Glomerular endothelial cell (primary cell): ENCODE data around the gene LRRC72. TPM values are rescaled to one million over a fixed set of nuclear protein-coding genes. Genes with fewer than 3 reads are reported as not detected.
"Not testable (repeated sequence)": the region's sequence is repeated elsewhere in the genome, so short reads cannot be mapped to it uniquely, and the experiment has no call there.

Experiments
- DNase-seq: peaks from one replicate; pipeline ENCODE4 v3.0.0-alpha.2; 2011; ENCODE audit warnings: low read depth, low spot score; ENCODE audit errors: extremely low read depth
- total RNA-seq: library from RNA; depleted of rRNA; stranded (reverse); fragments of >200 nt; gene quantifications from 2 replicates; pipeline ENCODE4 v1.2.3, GENCODE V29; 2015

LRRC72 gene
- total RNA-seq, 1 donor from 2014 or later = not detected

DNA sequence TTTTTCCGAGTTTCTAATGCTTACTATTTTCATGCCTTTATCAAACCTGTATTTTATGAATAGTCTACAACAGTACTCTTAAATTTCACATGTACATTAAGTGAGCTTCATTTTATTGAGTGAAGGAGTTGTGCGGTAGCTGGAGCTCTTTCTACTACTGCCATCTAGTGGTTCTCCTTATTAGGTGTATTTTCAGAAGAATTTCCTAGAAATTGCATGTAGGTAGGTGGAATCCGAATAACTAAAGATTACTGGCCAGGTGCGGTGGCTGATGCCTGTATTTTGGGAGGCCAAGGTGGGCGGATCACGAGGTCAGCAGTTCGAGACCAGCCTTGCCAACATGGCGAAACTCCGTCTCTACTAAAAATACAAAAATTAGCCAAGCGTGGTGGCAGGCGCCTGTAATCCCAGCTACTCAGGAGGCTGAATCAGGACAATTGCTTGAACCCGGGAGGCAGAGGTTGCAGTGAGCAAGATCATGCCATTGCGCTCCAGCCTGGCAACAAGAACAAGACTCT, 38.3 kb downstream of the LRRC72 start:
- DNase-seq = peak; percentile 36

DNA sequence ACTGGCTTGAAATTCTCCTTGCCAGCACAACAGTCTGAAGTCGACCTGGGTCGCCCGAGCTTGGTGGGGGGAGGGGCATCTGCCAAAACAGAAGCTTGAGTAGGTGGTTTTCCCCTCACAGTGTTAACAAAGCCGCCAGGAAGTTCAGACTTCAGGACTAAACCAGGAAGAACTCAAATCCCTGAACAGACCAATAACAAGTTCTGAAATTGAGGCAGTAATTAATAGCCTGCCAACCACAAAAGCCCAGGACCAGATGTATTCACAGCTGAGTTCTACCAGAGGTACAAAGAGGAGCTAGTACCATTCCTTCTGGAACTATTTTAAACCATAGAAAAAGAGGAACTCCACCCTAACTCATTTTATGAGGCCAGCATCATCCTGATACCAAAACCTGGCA, 45.3 kb downstream of the LRRC72 start:
- DNase-seq = no peak

DNA sequence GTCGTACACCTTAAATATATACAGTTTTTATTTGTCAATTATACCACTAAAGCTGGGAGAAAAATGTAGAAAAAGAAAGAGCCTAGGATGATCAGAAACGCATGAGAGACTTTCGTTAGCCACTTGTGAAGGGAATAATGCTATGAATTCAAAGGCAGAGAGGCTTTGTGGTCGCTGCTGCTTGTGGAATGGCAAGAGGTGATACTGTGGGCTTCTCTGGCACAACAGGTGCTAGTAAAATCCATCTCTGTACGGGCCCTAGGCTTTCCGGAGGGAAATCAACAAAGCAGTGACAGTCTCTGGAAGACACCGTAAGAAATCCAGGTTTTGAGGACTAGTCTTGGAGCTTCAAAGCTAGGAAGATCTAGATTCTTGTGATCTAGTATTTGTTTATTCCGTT, 52.6 kb downstream of the LRRC72 start:
- no peak for DNase-seq

DNA sequence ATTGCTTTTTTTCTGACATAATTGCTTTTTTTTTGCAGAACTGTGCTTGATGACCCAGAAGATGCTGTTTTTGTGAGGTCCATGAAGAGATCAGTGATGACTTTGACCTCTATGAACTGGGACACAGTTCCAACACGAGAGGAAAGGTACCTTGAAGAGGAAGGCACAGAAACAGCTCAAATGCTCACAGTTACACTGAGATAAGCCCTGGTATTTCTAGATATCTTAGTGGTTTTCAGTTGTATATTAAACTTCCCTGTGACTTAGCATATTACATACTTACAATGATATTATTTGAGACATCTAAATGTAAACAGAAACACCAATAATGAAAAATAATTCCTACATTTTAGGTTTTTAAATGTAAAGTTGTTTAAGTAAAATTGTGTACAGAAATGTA, 54.7 kb downstream of the LRRC72 start:
- no peak for DNase-seq

DNA sequence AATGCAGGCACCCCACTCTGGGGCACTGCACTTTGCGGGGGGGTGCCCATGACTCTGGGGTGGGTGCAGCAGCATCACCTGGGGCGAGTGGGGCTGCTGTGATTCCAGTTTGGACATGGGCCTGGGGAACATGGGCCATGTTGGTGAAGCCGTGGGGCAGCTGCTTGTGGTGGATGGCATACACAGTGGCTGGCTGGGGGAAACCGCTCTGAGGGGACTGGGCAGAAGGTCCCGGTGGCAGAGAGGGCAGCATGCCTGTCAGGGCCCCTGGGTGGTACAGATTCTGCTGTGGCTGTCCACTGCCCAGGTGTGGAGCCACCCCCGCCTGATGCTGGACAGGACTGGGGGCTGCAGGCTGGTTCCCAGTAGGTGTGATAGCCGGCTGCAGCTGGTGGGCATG, 57.2 kb downstream of the LRRC72 start:
- DNase-seq = no peak

DNA sequence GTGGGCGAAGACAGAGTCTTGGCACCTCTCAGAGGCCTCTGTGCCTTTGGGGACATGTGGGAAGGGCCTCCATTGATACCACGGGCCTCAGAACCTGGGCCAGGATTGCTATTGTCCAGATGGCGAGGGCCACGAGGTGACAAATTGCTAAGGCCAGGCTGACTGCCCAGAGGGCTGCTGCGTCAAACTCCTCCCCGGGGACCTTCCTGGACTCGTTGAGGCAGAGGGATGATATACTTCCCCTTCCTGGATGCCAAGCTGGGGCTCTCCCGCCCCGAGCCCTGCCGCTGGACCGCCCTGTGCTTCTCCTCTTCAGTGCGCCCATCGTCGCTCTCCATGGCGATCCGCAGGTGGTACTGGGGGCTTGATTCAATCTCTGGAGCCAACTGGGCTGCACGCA, 58.9 kb downstream of the LRRC72 start:
- DNase-seq = no peak

DNA sequence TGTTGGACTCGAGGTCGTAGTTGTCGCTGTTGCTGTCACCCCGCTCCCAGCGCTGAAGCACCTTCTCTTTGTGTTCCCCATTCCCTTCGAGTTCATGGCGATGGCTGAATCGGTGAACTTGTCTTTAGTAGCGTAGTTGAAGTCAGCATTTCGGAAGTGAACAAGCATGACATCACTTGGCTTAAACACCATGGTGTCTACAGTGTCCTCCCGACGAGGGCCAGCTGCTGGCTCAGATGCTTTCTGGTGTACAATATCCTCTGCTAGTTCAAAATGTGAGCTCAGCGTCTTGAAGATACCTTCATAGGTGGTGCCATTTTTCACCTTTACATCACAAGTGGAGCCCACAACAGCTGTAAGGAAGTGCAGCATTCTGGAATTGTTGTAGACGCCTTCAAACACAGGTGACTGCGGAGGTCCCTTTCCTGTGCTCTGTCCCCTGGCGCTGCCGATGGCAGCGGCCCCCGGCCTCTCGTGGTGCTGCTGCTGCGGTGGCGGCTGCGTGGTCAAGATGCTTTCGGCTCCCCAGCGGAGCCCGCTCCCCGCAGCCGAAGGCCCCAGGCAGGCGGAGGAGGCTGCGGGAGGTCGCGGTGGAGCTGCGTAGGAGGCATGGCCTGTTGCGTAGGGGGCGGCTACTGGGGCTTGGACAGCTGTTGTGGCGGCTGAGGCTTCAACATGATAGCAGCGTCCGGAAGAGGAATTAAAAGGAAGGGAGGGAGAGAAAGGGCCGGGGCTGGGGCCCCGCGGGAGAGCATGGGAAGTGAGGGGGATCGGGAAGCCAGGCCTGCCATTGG, 59.7 kb downstream of the LRRC72 start:
- DNase-seq = no peak

DNA sequence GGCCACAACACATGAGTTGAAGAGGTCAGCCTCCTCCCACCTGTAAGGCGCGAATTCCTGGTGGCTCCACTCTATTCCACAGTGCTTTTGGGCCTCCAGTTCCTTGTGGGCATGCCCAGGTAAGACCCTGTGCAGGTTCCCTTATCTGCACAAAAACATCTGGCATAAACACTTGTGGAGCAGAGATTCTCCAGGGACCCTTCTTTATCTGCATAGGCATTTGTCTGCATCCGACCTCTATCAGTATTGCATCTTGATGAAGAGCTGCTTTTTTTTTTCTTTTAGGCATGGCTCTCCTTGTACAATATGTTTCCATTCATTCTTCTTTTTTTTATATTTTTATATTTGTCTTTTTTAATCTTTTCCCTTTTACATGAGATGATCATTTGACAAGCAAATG, 60.5 kb downstream of the LRRC72 start:
- no peak for DNase-seq

DNA sequence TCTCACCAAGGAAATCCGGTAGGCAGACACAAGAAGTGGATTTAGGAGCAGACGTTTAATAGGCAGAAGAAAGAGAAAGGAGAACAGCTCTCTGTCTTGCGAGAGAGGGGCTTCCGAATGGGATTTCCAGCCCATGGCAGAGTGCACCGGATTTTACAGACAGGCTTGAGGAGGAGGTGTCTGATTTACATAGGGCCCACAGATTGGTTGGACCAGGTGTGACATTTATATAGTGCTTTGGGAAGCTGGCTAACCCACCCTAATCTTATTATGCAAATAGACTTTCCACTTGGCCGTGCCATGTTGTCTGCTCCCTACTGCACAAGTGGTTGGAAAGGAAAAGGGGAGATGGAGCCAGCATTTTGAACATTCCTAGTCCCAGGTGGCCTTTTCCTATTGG, 61.2 kb downstream of the LRRC72 start:
- no peak for DNase-seq

DNA sequence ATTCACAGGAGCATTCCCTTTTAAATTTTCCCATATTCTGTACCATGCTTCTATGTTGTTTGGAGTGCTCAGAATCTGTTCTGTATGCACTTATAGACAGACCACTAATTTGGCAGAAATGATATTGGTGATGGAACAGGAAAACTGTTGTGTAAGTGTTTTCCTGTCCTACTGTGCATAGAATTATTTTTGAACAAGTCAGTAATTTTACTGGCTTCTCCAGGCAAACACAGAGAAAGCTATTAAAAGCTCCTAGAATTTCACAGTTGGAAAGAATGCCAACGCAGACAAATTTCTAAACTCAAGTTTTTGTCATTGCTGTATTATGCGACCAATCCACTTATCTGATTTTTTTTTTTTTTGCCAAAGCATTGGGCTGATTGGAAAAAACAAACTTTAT, 63.3 kb downstream of the LRRC72 start:
- DNase-seq = no peak

DNA sequence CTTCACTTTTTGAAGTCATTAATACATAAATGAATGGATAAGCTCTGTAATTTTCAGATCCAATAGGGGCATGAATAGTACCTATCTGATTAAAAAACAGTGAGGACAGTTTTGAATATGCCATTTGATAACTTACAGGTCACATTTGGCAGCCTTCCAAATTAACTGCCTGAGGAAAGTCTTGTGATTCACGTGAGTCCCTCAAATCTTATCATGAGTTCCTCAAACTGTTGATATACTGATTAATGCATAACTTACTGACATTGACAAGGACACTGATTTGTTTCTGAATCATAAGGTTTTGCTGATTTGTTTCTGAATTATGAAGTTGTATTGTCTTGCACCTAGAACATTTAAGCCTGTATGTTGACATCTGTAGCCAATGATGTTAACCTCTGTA, 63.8 kb downstream of the LRRC72 start:
- DNase-seq = no peak

DNA sequence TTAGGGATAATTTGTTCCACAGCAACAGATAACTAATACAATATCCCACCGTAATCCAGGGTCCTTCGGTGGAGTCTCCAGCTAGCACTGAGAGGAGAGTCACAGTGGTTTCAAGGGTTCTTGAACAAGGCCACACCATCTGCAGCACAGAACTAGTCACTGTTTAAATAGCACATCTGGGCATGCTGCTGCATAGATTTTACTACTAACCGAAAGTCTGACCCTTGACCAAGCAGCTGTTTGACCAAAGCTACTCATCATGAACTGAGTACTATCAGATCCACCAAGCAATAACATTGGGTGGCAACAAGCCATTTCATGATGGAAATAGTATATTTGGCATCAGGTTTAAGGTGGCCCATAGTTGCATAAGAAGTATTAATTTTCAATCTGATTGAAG, 65.8 kb downstream of the LRRC72 start:
- DNase-seq = no peak

DNA sequence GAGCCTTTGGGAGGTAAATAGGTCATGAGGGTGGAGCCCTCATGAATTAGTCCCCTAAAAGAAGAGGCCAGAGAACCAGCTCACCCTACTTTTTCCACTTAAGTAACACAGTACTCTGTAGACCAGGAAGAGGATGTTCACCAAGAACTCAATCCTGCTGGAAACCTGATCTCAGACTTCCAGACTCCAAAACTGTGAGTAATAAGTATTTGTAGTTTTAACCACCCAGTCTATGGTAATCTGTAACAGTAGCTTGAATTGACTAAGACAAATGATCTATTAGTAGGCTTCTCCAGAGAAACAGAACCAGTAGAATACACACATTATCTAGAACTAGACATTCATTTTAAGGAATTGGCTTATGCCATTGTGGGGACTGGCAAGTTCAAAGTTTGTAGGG, 67.4 kb downstream of the LRRC72 start:
- no peak for DNase-seq

DNA sequence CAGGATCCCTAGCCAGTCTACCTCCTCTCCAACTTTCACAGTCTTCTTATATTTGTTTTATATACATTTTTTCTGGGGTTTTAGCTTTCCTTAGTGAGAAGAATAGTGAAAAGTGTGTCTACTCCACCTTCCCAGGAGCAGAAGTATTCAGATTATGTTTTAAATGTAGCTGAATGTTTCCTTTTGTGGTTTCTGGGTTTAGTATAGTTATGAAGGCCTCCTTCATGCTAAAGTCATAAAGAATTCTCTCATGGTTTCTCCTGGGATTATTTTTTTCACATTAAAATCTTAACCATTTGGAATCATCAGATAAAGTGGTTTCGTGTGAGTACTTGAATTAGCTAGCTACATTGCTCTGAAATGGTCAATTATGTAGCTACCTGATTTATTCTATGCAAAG, 68.1 kb downstream of the LRRC72 start:
- no peak for DNase-seq

DNA sequence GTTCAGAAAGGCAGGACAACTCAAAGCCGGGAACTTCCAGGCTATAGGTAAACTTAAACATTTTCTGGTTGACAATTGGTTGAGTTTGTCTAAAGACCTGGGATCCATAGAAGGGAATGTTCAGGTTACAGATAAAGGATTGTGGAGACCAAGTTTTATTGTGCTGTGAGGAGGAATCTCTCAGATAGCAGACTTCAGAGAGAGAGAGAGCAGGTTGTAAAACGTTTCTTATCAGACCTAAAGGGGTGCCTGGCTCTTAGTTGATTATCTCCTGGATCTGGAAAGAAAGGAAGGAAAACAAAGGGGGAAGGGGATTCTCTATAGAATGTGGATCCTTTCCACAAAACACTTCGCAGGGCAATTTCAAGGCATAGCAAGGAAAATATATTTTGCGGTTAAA, 69.0 kb downstream of the LRRC72 start:
- not testable (repeated sequence) for DNase-seq

DNA sequence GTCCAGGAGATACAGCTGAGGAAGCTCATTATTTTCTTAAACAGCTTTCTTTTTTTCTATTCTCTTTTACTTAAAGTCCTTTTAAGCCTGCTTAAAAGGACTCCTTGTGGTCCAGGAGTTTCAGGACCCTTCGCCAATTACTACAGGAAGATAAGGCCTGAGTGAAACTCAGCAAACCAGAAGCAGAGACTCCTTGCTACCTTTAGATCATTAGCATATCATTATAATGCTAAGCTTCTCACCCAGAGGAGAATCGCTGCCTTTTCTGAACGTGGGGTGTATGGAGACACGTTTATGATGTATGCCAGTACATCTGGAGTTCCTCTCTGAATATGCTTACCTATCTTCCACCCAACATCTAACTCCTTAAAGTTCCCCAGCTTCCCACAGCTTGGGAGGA, 71.4 kb downstream of the LRRC72 start:
- DNase-seq = no peak

DNA sequence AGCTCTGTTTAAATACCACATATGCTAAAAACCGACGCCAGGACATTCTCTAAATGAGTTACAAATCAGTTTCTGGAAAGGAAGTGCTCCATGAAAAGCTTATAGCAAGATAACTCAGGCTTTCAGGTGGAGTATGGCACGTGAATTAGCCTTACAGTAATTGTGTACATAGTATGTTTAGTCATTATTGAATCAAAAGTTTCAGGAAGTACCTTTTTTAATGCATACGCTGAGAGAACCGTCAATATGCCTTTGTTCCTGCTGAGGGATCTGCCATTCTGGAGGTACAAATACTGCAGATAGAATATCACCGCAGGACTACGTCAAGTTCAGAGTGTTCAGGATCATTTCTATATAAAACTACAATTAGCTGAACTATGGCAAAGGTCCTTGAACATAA, 73.2 kb downstream of the LRRC72 start:
- DNase-seq = no peak

DNA sequence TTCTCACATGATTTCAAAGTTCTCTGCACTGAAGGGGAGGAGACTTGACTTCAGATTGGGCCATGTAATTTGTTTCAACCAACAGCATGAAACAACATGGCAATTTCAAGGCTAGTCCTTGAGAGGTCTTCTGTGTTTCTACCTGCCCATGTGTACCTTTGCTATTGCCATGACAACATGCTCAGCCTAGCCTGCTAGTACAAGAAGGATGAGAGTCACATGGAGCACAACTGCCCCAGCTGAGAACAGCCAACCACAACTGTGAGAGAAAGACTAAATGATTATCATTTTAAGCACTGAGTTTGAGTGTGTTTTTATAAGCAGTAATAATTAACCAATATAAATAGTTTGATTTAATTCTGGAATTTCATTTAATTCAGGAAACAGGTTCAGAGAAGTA, 77.0 kb downstream of the LRRC72 start:
- DNase-seq = no peak

DNA sequence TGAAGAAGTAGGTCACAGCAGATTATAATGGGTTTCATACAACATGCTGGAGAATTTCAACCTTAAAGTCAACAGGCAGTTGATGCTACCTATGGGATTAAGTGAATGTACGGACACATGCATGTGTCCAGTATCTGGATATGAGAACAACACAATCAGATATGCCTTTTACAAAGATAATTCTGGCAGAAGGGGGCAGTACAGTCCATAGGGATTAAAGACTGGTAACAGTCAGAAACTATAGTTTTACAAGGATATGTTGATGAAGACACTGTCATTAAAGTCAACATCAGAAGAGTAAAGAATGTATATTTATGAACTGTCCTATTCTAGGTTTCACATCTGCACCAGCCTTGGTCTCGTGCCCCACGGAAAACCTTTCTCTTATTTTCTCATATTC, 77.4 kb downstream of the LRRC72 start:
- no peak for DNase-seq

DNA sequence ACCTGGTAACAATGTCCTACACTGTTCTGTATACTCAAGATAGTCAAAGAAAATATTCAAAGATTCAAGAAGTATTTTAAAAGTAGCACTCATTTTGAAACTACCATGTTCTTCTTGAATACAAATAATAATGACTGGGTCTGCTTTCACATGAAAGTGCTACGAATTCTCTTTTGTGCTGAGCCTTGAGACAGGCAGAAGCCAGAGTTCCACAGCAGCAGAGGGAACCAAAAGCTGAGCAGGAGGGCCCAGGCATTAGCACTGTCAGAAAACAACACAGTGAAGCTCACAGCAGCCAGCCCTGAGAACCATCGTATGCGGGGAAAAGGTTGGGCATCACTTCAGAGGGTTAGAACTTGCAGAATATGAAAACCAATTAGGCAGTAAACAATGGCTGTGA, 80.1 kb downstream of the LRRC72 start:
- DNase-seq = no peak

DNA sequence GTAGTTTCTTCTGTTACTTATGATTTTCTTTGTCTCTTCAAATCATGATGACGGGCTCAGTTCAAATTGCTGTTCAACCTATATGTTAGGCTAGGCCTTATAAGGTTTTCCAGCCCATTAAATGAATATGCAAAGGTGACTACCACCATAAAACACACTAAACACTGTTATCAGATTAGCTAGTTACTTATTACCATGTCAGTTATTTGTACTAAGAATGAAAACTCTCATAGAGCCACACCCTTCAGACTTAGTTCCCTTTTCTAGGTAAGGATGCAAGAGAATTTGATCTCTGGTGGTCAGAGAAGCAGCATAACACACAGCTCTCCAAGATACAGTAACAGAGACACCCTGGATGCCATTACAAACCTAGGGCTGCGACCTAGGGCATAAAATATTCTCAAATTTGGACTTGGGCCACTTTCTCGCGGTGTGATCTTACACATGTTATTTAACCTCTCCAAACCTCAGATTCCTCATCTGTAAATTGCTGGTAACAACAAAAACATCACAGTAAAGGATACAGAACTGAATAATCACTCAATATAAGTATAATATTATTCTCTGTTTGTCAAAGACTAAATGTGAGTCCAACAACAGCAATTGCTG, 83.3 kb downstream of the LRRC72 start:
- no peak for DNase-seq

DNA sequence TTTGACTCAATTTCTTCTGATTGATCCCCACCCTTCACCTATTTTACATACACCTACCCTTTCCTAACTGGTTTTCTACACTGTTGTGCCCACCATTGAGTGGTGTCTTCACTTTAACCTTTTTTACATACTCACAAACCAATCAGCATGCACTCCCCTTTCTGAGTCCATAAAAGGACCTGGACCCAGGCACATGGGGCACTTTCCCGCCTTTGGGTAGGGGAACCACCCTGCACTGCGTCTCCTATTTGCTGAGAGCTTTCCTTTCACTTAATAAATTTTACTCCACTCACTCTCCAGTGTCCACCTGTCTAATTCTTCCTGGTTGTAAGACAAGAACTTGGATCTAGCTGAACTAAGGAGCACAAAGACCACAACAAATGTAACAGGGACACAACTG, 85.1 kb downstream of the LRRC72 start:
- DNase-seq = no peak

DNA sequence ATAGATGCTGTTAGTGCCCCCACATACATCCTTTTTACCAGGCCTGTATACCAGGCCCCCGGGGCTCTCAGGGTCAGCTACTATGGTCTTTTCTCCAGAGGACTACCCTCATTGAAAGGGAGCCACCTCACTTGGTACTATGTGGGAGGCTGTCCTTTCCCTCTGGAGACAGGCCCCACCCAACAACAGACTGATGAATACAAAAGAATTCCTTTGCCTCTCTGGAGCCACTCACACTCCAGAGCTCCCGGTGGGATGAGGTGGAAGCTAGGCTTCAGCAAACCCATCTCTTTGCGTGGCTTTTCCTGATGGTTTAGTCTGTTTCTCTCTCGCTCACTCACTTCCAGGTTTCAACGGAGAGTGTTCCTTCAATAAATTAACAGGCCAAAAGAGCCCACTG, 88.6 kb downstream of the LRRC72 start:
- DNase-seq = no peak
